NCI-H524 (cell line): ENCODE measurements around the gene TBRG1.
A peak's percentile ranks its signal among the peaks of the same experiment; 100 is the strongest.
"Not testable (repeated sequence)": the region's sequence is repeated elsewhere in the genome, so short reads cannot be mapped to it uniquely, and the experiment has no call there.

ENCODE experiments used
- DNase-seq, 2 experiments: peaks; one replicate each; lab custom pipeline; 2025; lab: John Stamatoyannopoulos, UW

TBRG1 gene

GRCh38 chr11:124622531-124623451, at the start of gene TBRG1:
Gene TBRG1, plus strand, starts transcription at chr11:124622864. Its CDS starts 220 bp downstream, at chr11:124623084.
- DNase-seq: peak; percentile 83 to 90

GRCh38 chr11:124577716-124578427, 44.8 kb upstream of the TBRG1 start:
- DNase-seq: no peak

- no peak for DNase-seq
These were observed 43.9 kb upstream of the TBRG1 start for GRCh38 chr11:124578761-124579160.

GRCh38 chr11:124581817-124582216, 40.8 kb upstream of the TBRG1 start:
- no peak for DNase-seq

GRCh38 chr11:124582565-124582964, 40.1 kb upstream of the TBRG1 start:
- peak in 1 of 2 experiments; percentile 58 for DNase-seq

- no peak for DNase-seq
These were observed 38.9 kb upstream of the TBRG1 start for GRCh38 chr11:124583781-124584180.

- DNase-seq: no peak
These were observed 37.8 kb upstream of the TBRG1 start for GRCh38 chr11:124584681-124585372.

GRCh38 chr11:124586238-124586860, 36.3 kb upstream of the TBRG1 start:
- DNase-seq: peak in 1 of 2 experiments; percentile 46

GRCh38 chr11:124591430-124591829, 31.2 kb upstream of the TBRG1 start:
- no peak for DNase-seq

GRCh38 chr11:124592627-124593026, 30.0 kb upstream of the TBRG1 start:
- DNase-seq: no peak

GRCh38 chr11:124595302-124595701, 27.4 kb upstream of the TBRG1 start:
- no peak for DNase-seq

- DNase-seq: no peak
These were observed 25.0 kb upstream of the TBRG1 start for GRCh38 chr11:124597626-124598025.

- no peak for DNase-seq
These were observed 21.9 kb upstream of the TBRG1 start for GRCh38 chr11:124600621-124601320.

GRCh38 chr11:124602193-124602592, 20.5 kb upstream of the TBRG1 start:
- no peak for DNase-seq

GRCh38 chr11:124602723-124603122, 19.9 kb upstream of the TBRG1 start:
- DNase-seq: not testable (repeated sequence)

- no peak for DNase-seq
These were observed 16.9 kb upstream of the TBRG1 start for GRCh38 chr11:124605719-124606118.

- DNase-seq: no peak
These were observed 14.5 kb upstream of the TBRG1 start for GRCh38 chr11:124608147-124608546.

GRCh38 chr11:124610295-124610694, 12.4 kb upstream of the TBRG1 start:
- DNase-seq: no peak

- DNase-seq: no peak
These were observed 11.6 kb upstream of the TBRG1 start, which contains the start of gene PANX3 for GRCh38 chr11:124611064-124611463. Gene PANX3, plus strand, starts transcription at chr11:124611428. Its CDS starts 129 bp downstream, at chr11:124611557.

- DNase-seq: no peak
These were observed 10.6 kb upstream of the TBRG1 start for GRCh38 chr11:124612045-124612444.

- no peak for DNase-seq
These were observed 10.0 kb upstream of the TBRG1 start for GRCh38 chr11:124612567-124613246.
